H1 (cell line): ENCODE measurements around the gene FOXO4. TPM values are rescaled to one million over a fixed set of nuclear protein-coding genes. Genes with fewer than 3 reads are reported as not detected.

Source experiments
- CTCF ChIA-PET: fragments of 300-600 bp; sonication (Branson Sonifier 250); formaldehyde crosslinking; loops from one replicate; lab custom pipeline; 2021; ENCODE audit not compliant: partially characterized antibody; lab: Charles Lee
- POLR2A ChIA-PET: fragments of 300-600 bp; sonication (Branson Sonifier 250); formaldehyde crosslinking; loops from one replicate; lab custom pipeline; 2021; ENCODE audit warnings: inconsistent platforms; ENCODE audit not compliant: partially characterized antibody; lab: Charles Lee
- DNase-seq, 2 experiments: peaks; one replicate each; pipeline versions ENCODE4 v3.0.0 to v3.0.0-alpha.2; 2010 to 2022; ENCODE audit warnings: low spot score in 2 of 2, low read depth in 1 of 2, mixed read lengths in 1 of 2
- FAIRE-seq: peaks from 2 replicates; lab custom pipeline; 2011; peaks lifted over from hg19 to GRCh38; lab: Jason Lieb, UNC
- H2AFZ ChIP-seq: 2 replicates; pipeline ENCODE4 v1.8.1; 2012; ENCODE audit warnings: low read length, inconsistent platforms
- H2AK5ac ChIP-seq: 2 replicates; pipeline ENCODE4 v1.6.1; 2013; ENCODE audit warnings: low read depth, low read length
- H2BK120ac ChIP-seq: replicated peaks from 2 replicates; pipeline ENCODE3; 2013; ENCODE audit warnings: low read depth, low read length, inconsistent platforms
- H2BK12ac ChIP-seq: 2 replicates; pipeline ENCODE4 v1.6.1; 2013; ENCODE audit warnings: low read depth, low read length
- H2BK15ac ChIP-seq: 2 replicates; pipeline ENCODE4 v1.6.1; 2013; ENCODE audit warnings: low read length
- H2BK20ac ChIP-seq: 2 replicates; pipeline ENCODE4 v1.6.1; 2013; ENCODE audit warnings: low read length
- H2BK5ac ChIP-seq: 2 replicates; pipeline ENCODE4 v1.6.1; 2013; ENCODE audit warnings: low read depth, low read length
- H3K14ac ChIP-seq: 2 replicates; pipeline ENCODE4 v1.6.1; 2013; ENCODE audit warnings: inconsistent platforms; ENCODE audit not compliant: insufficient read length
- H3K18ac ChIP-seq: 2 replicates; pipeline ENCODE4 v1.6.1; 2013; ENCODE audit warnings: low read length; ENCODE audit errors: extremely low read depth
- H3K23ac ChIP-seq: 2 replicates; pipeline ENCODE4 v1.6.1; 2013; ENCODE audit warnings: inconsistent platforms; ENCODE audit not compliant: insufficient read length
- H3K23me2 ChIP-seq: 2 replicates; pipeline ENCODE4 v1.6.1; 2013; ENCODE audit warnings: low read depth, low read length
- H3K27ac ChIP-seq: 2 replicates; pipeline ENCODE4 v1.6.1; 2011; ENCODE audit warnings: low read depth, low read length, inconsistent platforms
- H3K27me3 ChIP-seq, 4 experiments: replicated peaks in 1 of 4; 1 replicate in 1 of 4; 2 replicates in 3 of 4; pipeline versions ENCODE4 v1.6.1 to v1.8.1; 2011 to 2013; ENCODE audit warnings: low read length in 3 of 4, mild to moderate bottlenecking in 3 of 4, inconsistent platforms in 2 of 4, mixed read lengths in 2 of 4, moderate library complexity in 1 of 4; ENCODE audit not compliant: control insufficient read depth in 3 of 4, insufficient read depth in 3 of 4; ENCODE audit errors: extremely low read depth in 1 of 4
- H3K36me3 ChIP-seq, 4 experiments: 2 replicates each; pipeline versions ENCODE4 v1.6.1 to v1.8.1; 2011 to 2013; ENCODE audit warnings: mild to moderate bottlenecking in 4 of 4, low read length in 3 of 4, moderate library complexity in 2 of 4, control low read depth in 1 of 4, inconsistent platforms in 1 of 4; ENCODE audit not compliant: insufficient read depth in 4 of 4, control insufficient read depth in 2 of 4
- H3K4ac ChIP-seq: replicated peaks from 2 replicates; pipeline ENCODE3; 2013; ENCODE audit warnings: low read length, low read depth, mixed read lengths, inconsistent platforms; ENCODE audit not compliant: insufficient read length
- H3K4me1 ChIP-seq, 4 experiments: replicated peaks in 1 of 4; 1 replicate in 1 of 4; 2 replicates in 3 of 4; pipeline versions ENCODE4 v1.6.1 to v1.8.1; 2011 to 2013; ENCODE audit warnings: low read length in 3 of 4, inconsistent platforms in 2 of 4, mixed read lengths in 1 of 4; ENCODE audit not compliant: insufficient read depth in 4 of 4, control insufficient read depth in 3 of 4
- H3K4me2 ChIP-seq, 2 experiments: 2 replicates each; pipeline versions ENCODE4 v1.6.1 to v1.8.1; 2011 to 2013; ENCODE audit warnings: low read depth in 2 of 2, low read length in 2 of 2, control low read depth in 1 of 2, inconsistent platforms in 1 of 2, mild to moderate bottlenecking in 1 of 2; ENCODE audit not compliant: insufficient read depth in 1 of 2
- H3K4me3 ChIP-seq, 4 experiments: fragments of 200-600, 300-600 bp in 1 of 4; sonication (generic), shearing (Covaris generic), sonication (Bioruptor Twin) in 1 of 4; 2 replicates each; pipeline versions ENCODE4 v1.5.1 to v1.8.1; 2011 to 2016; ENCODE audit warnings: low read length in 4 of 4, low read depth in 3 of 4, control low read depth in 2 of 4, inconsistent platforms in 2 of 4, mild to moderate bottlenecking in 2 of 4, mixed read lengths in 1 of 4, moderate library complexity in 1 of 4; ENCODE audit not compliant: insufficient read depth in 2 of 4; ENCODE audit errors: extremely low read depth in 1 of 4
- H3K56ac ChIP-seq: replicated peaks from 2 replicates; pipeline ENCODE3; 2013; ENCODE audit warnings: low read depth, mild to moderate bottlenecking, mixed read lengths, low read length, inconsistent platforms; ENCODE audit not compliant: insufficient read length
- H3K79me1 ChIP-seq: 2 replicates; pipeline ENCODE4 v1.6.1; 2013; ENCODE audit warnings: low read depth, low read length, control low read depth
- H3K79me2 ChIP-seq, 2 experiments: 2 replicates each; pipeline versions ENCODE4 v1.6.1 to v1.8.1; 2012 to 2013; ENCODE audit warnings: low read length in 2 of 2, mild to moderate bottlenecking in 2 of 2, inconsistent platforms in 1 of 2; ENCODE audit not compliant: insufficient read depth in 2 of 2, control insufficient read depth in 1 of 2
- H3K9ac ChIP-seq, 4 experiments: replicated peaks in 1 of 4; 1 replicate in 1 of 4; 2 replicates in 3 of 4; pipeline versions ENCODE4 v1.6.1 to v1.8.1; 2011 to 2013; ENCODE audit warnings: low read depth in 3 of 4, low read length in 3 of 4, control low read depth in 2 of 4, mild to moderate bottlenecking in 2 of 4, moderate library complexity in 2 of 4, inconsistent platforms in 1 of 4; ENCODE audit errors: extremely low read depth in 1 of 4
- H3K9me3 ChIP-seq, 2 experiments: 2 replicates each; pipeline versions ENCODE4 v1.6.1 to v1.8.1; 2012 to 2013; ENCODE audit warnings: mild to moderate bottlenecking in 2 of 2, moderate library complexity in 2 of 2, control low read depth in 1 of 2, inconsistent platforms in 1 of 2, low read depth in 1 of 2, low read length in 1 of 2, mixed read lengths in 1 of 2; ENCODE audit not compliant: insufficient read depth in 2 of 2
- H4K20me1 ChIP-seq, 2 experiments: replicated peaks in 1 of 2; 2 replicates each; pipeline versions ENCODE3 to v1.8.1; 2011 to 2013; ENCODE audit warnings: inconsistent platforms in 2 of 2, low read length in 2 of 2, mild to moderate bottlenecking in 1 of 2; ENCODE audit not compliant: insufficient read depth in 2 of 2, control insufficient read depth in 1 of 2
- H4K5ac ChIP-seq: 2 replicates; pipeline ENCODE4 v1.6.1; 2013; ENCODE audit warnings: low read length, low read depth, mixed read lengths, inconsistent platforms; ENCODE audit not compliant: insufficient read length
- H4K8ac ChIP-seq: 2 replicates; pipeline ENCODE4 v1.8.0; 2013; ENCODE audit warnings: mild to moderate bottlenecking, moderate library complexity, low read length, inconsistent platforms; ENCODE audit not compliant: insufficient read depth; ENCODE audit errors: extremely low read depth
- H4K91ac ChIP-seq: replicated peaks from 2 replicates; pipeline ENCODE3; 2013; ENCODE audit warnings: low read length, mixed read lengths, inconsistent platforms; ENCODE audit not compliant: insufficient read length
- ASH2L ChIP-seq: fragments of 200-600, 300-600 bp; sonication (generic); IDR thresholded peaks from one replicate; pipeline ENCODE4 v1.7.1; 2017; ENCODE audit warnings: low read length
- CEBPB ChIP-seq: IDR thresholded peaks from 2 replicates; pipeline ENCODE4 v1.6.1; 2012; ENCODE audit warnings: low read depth, low read length
- CREB1 ChIP-seq: IDR thresholded peaks from 2 replicates; pipeline ENCODE4 v1.6.1; 2012; ENCODE audit warnings: inconsistent platforms
- CTBP2 ChIP-seq: IDR thresholded peaks from 2 replicates; pipeline ENCODE4 v1.7.0; 2011; ENCODE audit warnings: borderline replicate concordance, mild to moderate bottlenecking, moderate library complexity, mixed read lengths, low read length; ENCODE audit not compliant: insufficient read depth, insufficient read length
- EGR1 ChIP-seq: IDR thresholded peaks from 2 replicates; pipeline ENCODE4 v1.6.1; 2011; ENCODE audit warnings: low read depth, low read length, borderline replicate concordance
- EP300 ChIP-seq, 2 experiments: IDR thresholded peaks; 1 replicate in 1 of 2; 2 replicates in 1 of 2; pipeline ENCODE4 v1.6.1; 2011 to 2012; ENCODE audit warnings: low read depth in 2 of 2, low read length in 2 of 2, mild to moderate bottlenecking in 2 of 2, borderline replicate concordance in 1 of 2, inconsistent platforms in 1 of 2, moderate library complexity in 1 of 2
- FOSL1 ChIP-seq: IDR thresholded peaks from 2 replicates; pipeline ENCODE4 v1.6.1; 2011; ENCODE audit warnings: mild to moderate bottlenecking, low read depth, low read length, moderate library complexity; ENCODE audit not compliant: insufficient read depth
- GABPA ChIP-seq: IDR thresholded peaks from 2 replicates; pipeline ENCODE4 v1.6.1; 2011; ENCODE audit warnings: mild to moderate bottlenecking, low read length, moderate library complexity, borderline replicate concordance; ENCODE audit not compliant: insufficient read depth
- MAFK ChIP-seq: IDR thresholded peaks from 2 replicates; pipeline ENCODE4 v1.6.1; 2012; ENCODE audit warnings: low read depth, mild to moderate bottlenecking, improper control_type of control experiment, low read length
- POLR2A ChIP-seq, 2 experiments: IDR thresholded peaks; 1 replicate in 1 of 2; 2 replicates in 1 of 2; pipeline ENCODE4 v1.6.1; 2011; ENCODE audit warnings: low read depth in 2 of 2, low read length in 2 of 2, mild to moderate bottlenecking in 2 of 2; ENCODE audit errors: control extremely low read depth in 1 of 2
- SIX5 ChIP-seq: IDR thresholded peaks from 2 replicates; pipeline ENCODE4 v1.6.1; 2011; ENCODE audit warnings: mild to moderate bottlenecking, low read depth, low read length
- SP4 ChIP-seq: IDR thresholded peaks from 2 replicates; pipeline ENCODE4 v1.6.1; 2012; ENCODE audit warnings: low read length, inconsistent platforms
- TBP ChIP-seq: IDR thresholded peaks from 2 replicates; pipeline ENCODE4 v1.6.1; 2011; ENCODE audit warnings: low read depth, low read length, improper control_type of control experiment
- TEAD4 ChIP-seq: IDR thresholded peaks from 2 replicates; pipeline ENCODE4 v1.6.1; 2012; ENCODE audit warnings: low read depth, low read length, inconsistent platforms, mixed read lengths
- WGBS, 2 experiments: shearing (Covaris generic) in 1 of 2; methylation state at CpG; one replicate each; pipeline versions ENCODE4 v1.1.6 to v1.1.7; 2013 to 2015; ENCODE audit warnings: low lambda C conversion rate in 2 of 2, mixed read lengths in 2 of 2, inconsistent platforms in 1 of 2, low coverage in 1 of 2, missing lambda C conversion rate in 1 of 2; ENCODE audit not compliant: insufficient replicate concordance in 2 of 2, insufficient coverage in 1 of 2, insufficient read length in 1 of 2; ENCODE audit errors: extremely low coverage in 1 of 2, missing lambda C conversion rate in 1 of 2; 5-methylcytosine and 5-hydroxymethylcytosine counted together
- polyA plus RNA-seq, 7 experiments: library from polyadenylated mRNA; depleted of rRNA in 3 of 7; stranded (reverse) in 5 of 7; unstranded in 2 of 7; fragments of >200 nt in 5 of 7; fragments of 200-250 nt in 2 of 7; gene quantifications; 1 replicate in 5 of 7; 2 replicates in 1 of 7; 4 replicates in 1 of 7; pipeline versions ENCODE4 v1.2.1 to v1.2.3, GENCODE V29; 2011 to 2013; ENCODE audit warnings: missing spikeins in 2 of 7, mixed read lengths in 2 of 7
- total RNA-seq: library from RNA; stranded (reverse); fragmentation: NEBNext Ultra II Directional; extraction: Animal tissue kit (Norgen Biotek cat#: 25700); gene quantifications from 2 replicates; pipeline ENCODE4 v1.2.1, GENCODE V29; 2021
- TF ChIP-seq, protein P1 (sequence below): IDR thresholded peaks from 2 replicates; pipeline ENCODE4 v1.6.1; 2012; ENCODE audit warnings: low read length, inconsistent platforms

FOXO4 gene
- total and polyA plus RNA-seq, 2 of the 8 experiments (the other 6 are each of a cell fraction or from before 2014, with no cell fraction given): 12.3 to 57.4 TPM

DNA sequence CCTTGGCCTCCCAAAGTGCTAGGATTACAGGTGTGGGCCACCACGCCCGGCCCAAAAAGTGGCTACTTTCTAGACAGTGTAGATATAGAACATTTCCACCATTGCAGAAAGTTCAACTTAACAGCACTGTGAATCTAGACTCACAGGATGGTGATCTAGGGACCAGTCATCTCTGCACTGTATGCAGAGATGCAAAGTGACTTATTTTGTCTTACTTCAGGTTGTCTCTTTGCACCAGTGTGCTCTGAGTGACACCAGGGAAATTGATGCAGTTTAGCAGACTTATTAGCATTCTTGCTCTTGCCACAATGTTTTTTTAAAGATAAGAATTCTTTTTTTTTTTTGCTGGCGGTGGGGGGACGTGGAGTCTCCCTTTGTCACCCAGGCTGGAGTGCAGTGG, 12.8 kb upstream of the FOXO4 start:
- Histone ChIP-seq H3K79me2 (no peaks in the 10 kb centered on the region), H2AFZ (no peak overlapping the region), H4K8ac (no peak overlapping the region), H3K56ac (no peak overlapping the region), H3K4ac (no peak overlapping the region), H3K23me2 (no peaks in the 10 kb centered on the region), H4K91ac (no peak overlapping the region), H2BK12ac (no peak overlapping the region), H2AK5ac (no peak overlapping the region), H3K27ac (no peak overlapping the region), H2BK120ac (no peak overlapping the region), H3K9me3 (no peaks in the 10 kb centered on the region), H2BK20ac (no peak overlapping the region), H3K27me3 (no peaks in the 10 kb centered on the region), H3K23ac (no peak overlapping the region), H3K4me3 (no peak overlapping the region), H2BK5ac (no peak overlapping the region), H4K5ac (no peak overlapping the region), H3K4me1 (no peaks in the 10 kb centered on the region), H3K18ac (no peak overlapping the region), H3K14ac (no peak overlapping the region), H4K20me1 (no peaks in the 10 kb centered on the region), H3K79me1 (no peaks in the 10 kb centered on the region), H3K4me2 (no peak overlapping the region), H2BK15ac (no peak overlapping the region), H3K9ac (no peak overlapping the region), H3K36me3 (no peaks in the 10 kb centered on the region)
- WGBS, 2 experiments: 87% methylated on average over 4 of the region's 4 CpGs; no CpG with 5 or more reads in 1 of the 2 experiments
- FAIRE-seq (no peak), DNase-seq (no peak)
- ChIA-PET CTCF (no interaction called here), POLR2A (no interaction called here)
- no peak for TF ChIP-seq SIX5
- no peak for TF ChIP-seq CTBP2
- no peak for TF ChIP-seq MAFK
- TF ChIP-seq, protein P1, sequence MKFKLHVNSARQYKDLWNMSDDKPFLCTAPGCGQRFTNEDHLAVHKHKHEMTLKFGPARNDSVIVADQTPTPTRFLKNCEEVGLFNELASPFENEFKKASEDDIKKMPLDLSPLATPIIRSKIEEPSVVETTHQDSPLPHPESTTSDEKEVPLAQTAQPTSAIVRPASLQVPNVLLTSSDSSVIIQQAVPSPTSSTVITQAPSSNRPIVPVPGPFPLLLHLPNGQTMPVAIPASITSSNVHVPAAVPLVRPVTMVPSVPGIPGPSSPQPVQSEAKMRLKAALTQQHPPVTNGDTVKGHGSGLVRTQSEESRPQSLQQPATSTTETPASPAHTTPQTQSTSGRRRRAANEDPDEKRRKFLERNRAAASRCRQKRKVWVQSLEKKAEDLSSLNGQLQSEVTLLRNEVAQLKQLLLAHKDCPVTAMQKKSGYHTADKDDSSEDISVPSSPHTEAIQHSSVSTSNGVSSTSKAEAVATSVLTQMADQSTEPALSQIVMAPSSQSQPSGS: no peak
- TF ChIP-seq POLR2A (IDR thresholded peaks at IDR 0.05; ENCODE audit: control extremely low read depth in 1 of 2, low read depth in 2 of 2, low read length in 2 of 2): no peak
- TF ChIP-seq EGR1: no peak
- TF ChIP-seq SP4: no peak
- no peak for TF ChIP-seq TEAD4
- no peak for TF ChIP-seq EP300 (IDR thresholded peaks at IDR 0.05; ENCODE audit: borderline replicate concordance in 1 of 2, low read depth in 2 of 2, low read length in 2 of 2)
- TF ChIP-seq TBP: no peak
- TF ChIP-seq GABPA: no peak
- TF ChIP-seq CREB1: no peak
- TF ChIP-seq FOSL1: no peak
- TF ChIP-seq CEBPB: no peak
- TF ChIP-seq ASH2L: no peak
